Measurements from ENCODE around the gene CCDC88C. TPM values are rescaled to one million over a fixed set of nuclear protein-coding genes. Genes with fewer than 3 reads are reported as not detected.

The CCDC88C gene
- total RNA-seq, 1 experiment from 2014 or later: 33.2 TPM

GRCh38 chr14:91338379-91338778 is 79.2 kb downstream of the CCDC88C start:
- intact Hi-C loops (cut with micrococcal nuclease; ENCODE audit: unreplicated experiment): no loop called here
- TF ChIP-seq, protein P1, sequence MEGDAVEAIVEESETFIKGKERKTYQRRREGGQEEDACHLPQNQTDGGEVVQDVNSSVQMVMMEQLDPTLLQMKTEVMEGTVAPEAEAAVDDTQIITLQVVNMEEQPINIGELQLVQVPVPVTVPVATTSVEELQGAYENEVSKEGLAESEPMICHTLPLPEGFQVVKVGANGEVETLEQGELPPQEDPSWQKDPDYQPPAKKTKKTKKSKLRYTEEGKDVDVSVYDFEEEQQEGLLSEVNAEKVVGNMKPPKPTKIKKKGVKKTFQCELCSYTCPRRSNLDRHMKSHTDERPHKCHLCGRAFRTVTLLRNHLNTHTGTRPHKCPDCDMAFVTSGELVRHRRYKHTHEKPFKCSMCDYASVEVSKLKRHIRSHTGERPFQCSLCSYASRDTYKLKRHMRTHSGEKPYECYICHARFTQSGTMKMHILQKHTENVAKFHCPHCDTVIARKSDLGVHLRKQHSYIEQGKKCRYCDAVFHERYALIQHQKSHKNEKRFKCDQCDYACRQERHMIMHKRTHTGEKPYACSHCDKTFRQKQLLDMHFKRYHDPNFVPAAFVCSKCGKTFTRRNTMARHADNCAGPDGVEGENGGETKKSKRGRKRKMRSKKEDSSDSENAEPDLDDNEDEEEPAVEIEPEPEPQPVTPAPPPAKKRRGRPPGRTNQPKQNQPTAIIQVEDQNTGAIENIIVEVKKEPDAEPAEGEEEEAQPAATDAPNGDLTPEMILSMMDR (IDR thresholded peaks at IDR 0.05; ENCODE audit: unreplicated experiment): no peak
- CTCF ChIA-PET: interaction anchor here (0.6 to 0.9 kb wide), 2 partner anchors 77 to 184 kb away, joined by 3 read pairs; no protein-coding TSS in a partner anchor
- DNase-seq: no peak
- Mint-ChIP-seq H3K27me3 (ENCODE audit: unreplicated experiment) (no peaks in the 10 kb centered on the region), H3K36me3 (ENCODE audit: insufficient read depth, unreplicated experiment) (peaks cover 16% of the 10 kb centered on the region), H3K9me3 (ENCODE audit: low read depth, unreplicated experiment) (no peaks in the 10 kb centered on the region), H3K4me1 (ENCODE audit: low read depth, unreplicated experiment) (no peaks in the 10 kb centered on the region), H3K27ac (ENCODE audit: unreplicated experiment) (no peak overlapping the region), H3K4me3 (ENCODE audit: low read depth, unreplicated experiment) (no peak overlapping the region)
- no TSS peak for BruUV-seq (replicated peaks)

- Mint-ChIP-seq H3K9me3 (ENCODE audit: low read depth, unreplicated experiment) (no peaks in the 10 kb centered on the region), H3K36me3 (ENCODE audit: insufficient read depth, unreplicated experiment) (peaks cover 17% of the 10 kb centered on the region), H3K4me3 (ENCODE audit: low read depth, unreplicated experiment) (no peak overlapping the region), H3K27me3 (ENCODE audit: unreplicated experiment) (no peaks in the 10 kb centered on the region), H3K27ac (ENCODE audit: unreplicated experiment) (no peak overlapping the region), H3K4me1 (ENCODE audit: low read depth, unreplicated experiment) (peaks cover 2% of the 10 kb centered on the region)
- CTCF ChIA-PET: interaction anchor here (0.9 to 1.0 kb wide), 2 partner anchors 16 to 78 kb away, joined by 3 read pairs; no protein-coding TSS in a partner anchor
- intact Hi-C loops (cut with micrococcal nuclease; ENCODE audit: unreplicated experiment): no loop called here
- no peak for DNase-seq
- TF ChIP-seq, protein P1 (IDR thresholded peaks at IDR 0.05; ENCODE audit: unreplicated experiment): no peak
- no TSS peak for BruUV-seq (replicated peaks)
Measured at GRCh38 chr14:91337699-91338335, 79.8 kb downstream of the CCDC88C start.

GRCh38 chr14:91336093-91336450 is 81.5 kb downstream of the CCDC88C start:
- intact Hi-C loops (cut with micrococcal nuclease; ENCODE audit: unreplicated experiment): no loop called here
- DNase-seq: no peak
- Mint-ChIP-seq H3K9me3 (ENCODE audit: low read depth, unreplicated experiment) (no peaks in the 10 kb centered on the region), H3K36me3 (ENCODE audit: insufficient read depth, unreplicated experiment) (peaks cover 23% of the 10 kb centered on the region), H3K4me1 (ENCODE audit: low read depth, unreplicated experiment) (peaks cover 11% of the 10 kb centered on the region), H3K27ac (ENCODE audit: unreplicated experiment) (no peak overlapping the region), H3K4me3 (ENCODE audit: low read depth, unreplicated experiment) (no peak overlapping the region), H3K27me3 (ENCODE audit: unreplicated experiment) (no peaks in the 10 kb centered on the region)
- no TSS peak for BruUV-seq (replicated peaks)
- CTCF ChIA-PET: interaction anchor here (0.6 to 1.2 kb wide), 3 partner anchors 13 to 16 kb away, joined by 3 to 8 read pairs (median 3); no protein-coding TSS in a partner anchor
- TF ChIP-seq, protein P1 (IDR thresholded peaks at IDR 0.05; ENCODE audit: unreplicated experiment): no peak

GRCh38 chr14:91335191-91336092 is 82.2 kb downstream of the CCDC88C start:
- TF ChIP-seq, protein P1 (IDR thresholded peaks at IDR 0.05; ENCODE audit: unreplicated experiment): no peak
- Mint-ChIP-seq H3K27ac (ENCODE audit: unreplicated experiment) (no peak overlapping the region), H3K9me3 (ENCODE audit: low read depth, unreplicated experiment) (no peaks in the 10 kb centered on the region), H3K4me1 (ENCODE audit: low read depth, unreplicated experiment) (peaks cover 18% of the 10 kb centered on the region), H3K36me3 (ENCODE audit: insufficient read depth, unreplicated experiment) (peaks cover 23% of the 10 kb centered on the region), H3K27me3 (ENCODE audit: unreplicated experiment) (no peaks in the 10 kb centered on the region), H3K4me3 (ENCODE audit: low read depth, unreplicated experiment) (no peak overlapping the region)
- no peak for DNase-seq
- BruUV-seq (replicated peaks): no TSS peak
- intact Hi-C loops (cut with micrococcal nuclease; ENCODE audit: unreplicated experiment): no loop called here
- CTCF ChIA-PET: no interaction called here

All from Calu3 (cell line).